ENCODE results near the gene UBE2G2. TPM values are rescaled to one million over a fixed set of nuclear protein-coding genes. Genes with fewer than 3 reads are reported as not detected.

UBE2G2 gene
- total RNA-seq, 4 donors from 2014 or later = 95.8 to 187 (median 103) TPM

GRCh38 chr21:44734026-44734745, 67.4 kb downstream of the UBE2G2 start:
- no peak for ATAC-seq (ENCODE audit: low FRiP score)
- TF ChIP-seq CTCF (IDR thresholded peaks at IDR 0.05) = no peak
- DNase-seq (ENCODE audit: low spot score) = no peak

GRCh38 chr21:44732956-44733355, 68.7 kb downstream of the UBE2G2 start:
- TF ChIP-seq CTCF (IDR thresholded peaks at IDR 0.05) = no peak
- DNase-seq (ENCODE audit: low spot score) (no peak), ATAC-seq (ENCODE audit: low FRiP score) (no peak)

- ATAC-seq (ENCODE audit: low FRiP score) (no peak), DNase-seq (ENCODE audit: low spot score) (no peak)
- no peak for TF ChIP-seq CTCF (IDR thresholded peaks at IDR 0.05)
Observed at GRCh38 chr21:44732263-44732662, 69.4 kb downstream of the UBE2G2 start.

GRCh38 chr21:44730951-44731579, 70.6 kb downstream of the UBE2G2 start:
- ATAC-seq (ENCODE audit: low FRiP score) (no peak), DNase-seq (ENCODE audit: low spot score) (no peak)
- TF ChIP-seq CTCF (IDR thresholded peaks at IDR 0.05) = no peak

- DNase-seq (ENCODE audit: low spot score) = no peak
- ATAC-seq (ENCODE audit: low FRiP score) = no peak
- TF ChIP-seq CTCF (IDR thresholded peaks at IDR 0.05) = no peak
Observed at GRCh38 chr21:44730028-44730395, 71.6 kb downstream of the UBE2G2 start.

- DNase-seq (ENCODE audit: low spot score) (no peak), ATAC-seq (ENCODE audit: low FRiP score) (no peak)
- TF ChIP-seq CTCF (IDR thresholded peaks at IDR 0.05) = no peak
Observed at GRCh38 chr21:44729336-44730027, 72.1 kb downstream of the UBE2G2 start.

Data from omental fat pad (tissue), 4 donors.